Glutamatergic neuron (in vitro differentiated cells): ENCODE results near the gene ITGBL1. TPM values are rescaled to one million over a fixed set of nuclear protein-coding genes. Genes with fewer than 3 reads are reported as not detected.

ENCODE experiments used
- DNase-seq: peaks from one replicate; pipeline ENCODE4 v3.0.0; 2022
- H3K27ac Mint-ChIP-seq: one replicate; pipeline ENCODE4 v1.8.0; 2020; ENCODE audit warnings: mild to moderate bottlenecking, mixed read lengths, inconsistent platforms; ENCODE audit not compliant: unreplicated experiment
- H3K27me3 Mint-ChIP-seq: one replicate; pipeline ENCODE4 v1.8.0; 2020; ENCODE audit warnings: mild to moderate bottlenecking, moderate library complexity, mixed read lengths, inconsistent platforms; ENCODE audit not compliant: unreplicated experiment
- H3K36me3 Mint-ChIP-seq: one replicate; pipeline ENCODE4 v1.8.0; 2020; ENCODE audit warnings: mild to moderate bottlenecking, mixed read lengths, inconsistent platforms; ENCODE audit not compliant: unreplicated experiment
- H3K4me1 Mint-ChIP-seq: one replicate; pipeline ENCODE4 v1.8.0; 2020; ENCODE audit warnings: mild to moderate bottlenecking, low read depth, mixed read lengths, inconsistent platforms; ENCODE audit not compliant: unreplicated experiment
- H3K4me3 Mint-ChIP-seq: one replicate; pipeline ENCODE4 v1.8.0; 2020; ENCODE audit warnings: mild to moderate bottlenecking, mixed read lengths, inconsistent platforms; ENCODE audit not compliant: unreplicated experiment
- H3K9me3 Mint-ChIP-seq: one replicate; pipeline ENCODE4 v1.8.0; 2020; ENCODE audit warnings: mild to moderate bottlenecking, moderate library complexity, mixed read lengths, inconsistent platforms; ENCODE audit not compliant: unreplicated experiment
- CTCF ChIP-seq: fragments of 200-600 bp; sonication (generic); IDR thresholded peaks from one replicate; pipeline ENCODE4 v1.5.0; 2021; ENCODE audit not compliant: partially characterized antibody, unreplicated experiment
- total RNA-seq: library from RNA; stranded (reverse); fragmentation: NEBNext Ultra II Directional; extraction: Animal tissue kit (Norgen Biotek cat#: 25700); gene quantifications from one replicate; pipeline ENCODE4 v1.2.1, GENCODE V29; 2021; ENCODE audit not compliant: unreplicated experiment

Gene ITGBL1
- total RNA-seq, 1 donor from 2014 or later, result not detected

GRCh38 chr13:101554420-101555125, 102.1 kb downstream of the ITGBL1 start:
- no peak for DNase-seq
- no peak for TF ChIP-seq CTCF
- H3K27ac Mint-ChIP-seq, result peak overlapping the region; percentile 56
- peaks cover 4% of the 10 kb centered on the region for H3K9me3 Mint-ChIP-seq
- peaks cover 1% of the 10 kb centered on the region for H3K27me3 Mint-ChIP-seq
- H3K4me3 Mint-ChIP-seq, result no peak overlapping the region
- no peaks in the 10 kb centered on the region for H3K36me3 Mint-ChIP-seq
- H3K4me1 Mint-ChIP-seq, result peaks cover 10% of the 10 kb centered on the region

GRCh38 chr13:101555610-101556009, 103.1 kb downstream of the ITGBL1 start:
- peaks cover 1% of the 10 kb centered on the region for H3K27me3 Mint-ChIP-seq
- H3K36me3 Mint-ChIP-seq, result no peaks in the 10 kb centered on the region
- H3K4me1 Mint-ChIP-seq, result peaks cover 8% of the 10 kb centered on the region
- H3K27ac Mint-ChIP-seq, result no peak overlapping the region
- peaks cover 4% of the 10 kb centered on the region for H3K9me3 Mint-ChIP-seq
- no peak for DNase-seq
- no peak for TF ChIP-seq CTCF
- H3K4me3 Mint-ChIP-seq, result no peak overlapping the region

GRCh38 chr13:101556676-101557123, 104.2 kb downstream of the ITGBL1 start:
- Mint-ChIP-seq H3K27me3 (peaks cover 1% of the 10 kb centered on the region), H3K27ac (no peak overlapping the region), H3K36me3 (no peaks in the 10 kb centered on the region), H3K4me1 (peaks cover 8% of the 10 kb centered on the region), H3K4me3 (no peak overlapping the region), H3K9me3 (peaks cover 4% of the 10 kb centered on the region)
- DNase-seq, result no peak
- TF ChIP-seq CTCF, result no peak

GRCh38 chr13:101565317-101565716, 112.8 kb downstream of the ITGBL1 start:
- TF ChIP-seq CTCF, result no peak
- DNase-seq, result no peak
- Mint-ChIP-seq H3K27me3 (peaks cover 4% of the 10 kb centered on the region), H3K4me1 (peaks cover 16% of the 10 kb centered on the region), H3K36me3 (no peaks in the 10 kb centered on the region), H3K4me3 (no peak overlapping the region), H3K27ac (peak overlapping the region; percentile 25), H3K9me3 (no peaks in the 10 kb centered on the region)

GRCh38 chr13:101567841-101568240, 115.4 kb downstream of the ITGBL1 start:
- H3K27ac Mint-ChIP-seq, result no peak overlapping the region
- TF ChIP-seq CTCF, result no peak
- DNase-seq, result no peak
- no peaks in the 10 kb centered on the region for H3K36me3 Mint-ChIP-seq
- no peaks in the 10 kb centered on the region for H3K9me3 Mint-ChIP-seq
- H3K4me3 Mint-ChIP-seq, result no peak overlapping the region
- H3K27me3 Mint-ChIP-seq, result peaks cover 4% of the 10 kb centered on the region
- H3K4me1 Mint-ChIP-seq, result peaks cover 16% of the 10 kb centered on the region
